SK-N-MC (cell line): ENCODE measurements around the gene RPS16.

ENCODE experiments used
- EZH2 ChIP-seq: fragments of 200-600 bp; sonication (generic); IDR thresholded peaks from one replicate; pipeline ENCODE4 v1.6.1; 2017; ENCODE audit warnings: antibody characterized with exemption
- POLR2AphosphoS5 ChIP-seq: IDR thresholded peaks from 2 replicates; pipeline ENCODE4 v1.6.1; 2012; ENCODE audit warnings: mild to moderate bottlenecking, low read depth, low read length, borderline replicate concordance

DNA sequence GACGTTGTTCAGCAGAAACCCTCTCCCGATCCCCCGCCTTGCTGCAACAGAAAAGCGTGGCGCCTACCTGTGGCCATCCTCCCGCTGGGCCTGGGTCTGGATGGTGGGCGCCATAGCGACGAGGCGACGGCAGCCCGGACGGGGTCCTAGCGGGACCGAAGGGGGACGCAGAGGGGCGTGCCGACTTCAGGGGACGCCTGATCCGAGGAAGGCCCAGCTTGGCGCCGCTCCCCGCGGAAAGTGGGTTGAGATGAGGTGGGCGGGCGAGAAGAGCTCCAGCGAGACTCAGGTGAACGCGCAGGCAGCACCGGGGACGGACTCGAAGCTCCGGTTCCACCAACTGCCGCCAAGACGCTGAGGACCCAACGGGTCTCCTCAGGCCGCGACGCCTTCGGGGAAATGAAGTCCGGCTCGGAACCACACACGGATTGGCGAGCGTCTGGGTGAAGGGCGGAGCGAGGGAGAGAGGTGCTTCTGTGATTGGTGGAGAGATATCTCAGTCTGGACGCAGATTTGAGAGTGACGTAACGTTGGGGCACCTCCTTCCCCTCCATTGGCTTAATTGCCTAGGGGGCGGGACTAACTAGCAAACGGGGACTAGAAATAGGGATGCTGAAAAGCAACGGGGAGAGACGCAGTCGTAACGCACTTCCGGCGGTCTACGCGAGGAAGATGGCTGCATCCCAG lies 44.9 kb downstream of the RPS16 start, which contains the start of the genes MED29 and PAF1:
- TF ChIP-seq POLR2AphosphoS5 (peak; percentile 97), EZH2 (no peak)
